HG02571 (cell line): Measurements from ENCODE around the gene HOXB1.
A peak's percentile ranks its signal among the peaks of the same experiment; 100 is the strongest.

Experiments used
- ATAC-seq: cut with Tn5 transposase; IDR thresholded peaks from one replicate; pipeline ENCODE4 v1.9.1; 2021; ENCODE audit warnings: mild to moderate bottlenecking, moderate library complexity; ENCODE audit not compliant: unreplicated experiment

The HOXB1 gene

DNA sequence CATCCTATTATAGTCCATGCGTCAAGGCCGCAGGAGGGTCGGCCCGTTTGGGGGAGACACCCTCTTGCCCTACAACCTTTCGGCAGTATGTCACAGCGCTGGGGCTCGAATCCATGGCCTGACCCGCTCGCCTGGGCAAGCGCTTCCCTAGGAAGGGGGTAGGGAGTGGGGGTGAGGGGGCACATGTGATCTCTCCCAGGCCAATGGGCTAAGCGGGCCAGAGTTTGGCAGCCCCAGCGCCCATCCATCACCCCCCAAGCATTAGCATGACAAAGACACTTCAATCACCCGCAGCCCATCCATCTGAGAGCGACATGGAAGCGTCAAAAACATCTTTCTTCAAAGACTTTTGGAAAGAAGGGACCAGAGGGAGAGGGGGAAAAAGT, at the start of gene HOXB1:
Gene HOXB1 (minus strand): TSS at position 125 of the 386 bp plus-strand sequence. CDS start 107 bp downstream, at position 18.
- ATAC-seq = no peak

DNA sequence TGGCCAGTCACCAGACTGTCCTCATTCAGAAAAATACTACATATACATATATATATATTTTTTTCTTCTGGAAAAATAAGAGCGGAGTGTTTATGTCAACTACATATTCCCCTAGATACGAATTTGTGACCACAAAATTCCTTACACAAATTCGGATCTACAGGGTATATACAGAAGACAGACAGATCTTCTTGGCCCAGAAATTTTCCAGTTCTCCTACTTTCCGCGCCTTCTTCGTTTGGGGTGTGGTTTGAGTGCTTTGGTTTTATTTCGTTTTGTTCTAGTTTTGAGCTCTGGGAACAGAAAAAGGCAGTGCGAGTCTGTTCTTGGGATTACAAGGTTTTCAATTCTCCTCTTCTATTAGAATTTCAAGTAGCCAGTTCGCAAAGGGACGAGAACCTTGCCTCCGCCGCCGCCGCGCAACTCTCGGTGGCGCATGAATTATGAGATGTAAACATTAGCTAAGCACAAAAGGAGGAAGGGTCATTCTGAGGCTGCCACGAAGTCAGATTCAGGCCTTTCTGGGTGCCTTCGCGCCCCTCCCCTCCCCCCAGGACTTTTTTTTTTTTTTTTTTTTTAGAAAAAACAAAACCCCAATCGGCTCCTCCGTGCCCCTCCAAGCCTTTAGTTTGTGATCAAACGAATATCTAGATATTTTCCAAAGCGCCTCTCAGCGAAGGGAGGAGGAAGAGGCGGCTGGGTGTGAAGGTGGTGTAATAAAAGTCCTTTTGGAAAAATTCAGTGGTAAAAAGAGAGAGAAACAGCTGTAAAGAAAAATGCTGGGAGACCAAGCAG, 49.1 kb upstream of the HOXB1 start:
- no peak for ATAC-seq

DNA sequence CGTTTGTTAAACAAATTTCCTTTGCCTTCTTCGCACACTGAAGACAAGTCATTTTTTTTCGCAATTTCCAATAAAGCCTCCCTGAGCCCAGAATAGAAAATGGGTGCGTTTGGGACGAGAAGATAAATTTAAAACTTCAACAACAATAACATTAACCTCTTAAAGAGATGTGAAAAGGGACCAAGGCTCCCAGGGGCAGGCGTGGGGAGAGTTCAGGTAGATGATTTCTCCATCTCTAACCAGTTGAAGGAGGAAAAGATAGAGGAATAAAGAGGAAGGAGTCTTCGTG, 48.6 kb upstream of the HOXB1 start:
- ATAC-seq = no peak

DNA sequence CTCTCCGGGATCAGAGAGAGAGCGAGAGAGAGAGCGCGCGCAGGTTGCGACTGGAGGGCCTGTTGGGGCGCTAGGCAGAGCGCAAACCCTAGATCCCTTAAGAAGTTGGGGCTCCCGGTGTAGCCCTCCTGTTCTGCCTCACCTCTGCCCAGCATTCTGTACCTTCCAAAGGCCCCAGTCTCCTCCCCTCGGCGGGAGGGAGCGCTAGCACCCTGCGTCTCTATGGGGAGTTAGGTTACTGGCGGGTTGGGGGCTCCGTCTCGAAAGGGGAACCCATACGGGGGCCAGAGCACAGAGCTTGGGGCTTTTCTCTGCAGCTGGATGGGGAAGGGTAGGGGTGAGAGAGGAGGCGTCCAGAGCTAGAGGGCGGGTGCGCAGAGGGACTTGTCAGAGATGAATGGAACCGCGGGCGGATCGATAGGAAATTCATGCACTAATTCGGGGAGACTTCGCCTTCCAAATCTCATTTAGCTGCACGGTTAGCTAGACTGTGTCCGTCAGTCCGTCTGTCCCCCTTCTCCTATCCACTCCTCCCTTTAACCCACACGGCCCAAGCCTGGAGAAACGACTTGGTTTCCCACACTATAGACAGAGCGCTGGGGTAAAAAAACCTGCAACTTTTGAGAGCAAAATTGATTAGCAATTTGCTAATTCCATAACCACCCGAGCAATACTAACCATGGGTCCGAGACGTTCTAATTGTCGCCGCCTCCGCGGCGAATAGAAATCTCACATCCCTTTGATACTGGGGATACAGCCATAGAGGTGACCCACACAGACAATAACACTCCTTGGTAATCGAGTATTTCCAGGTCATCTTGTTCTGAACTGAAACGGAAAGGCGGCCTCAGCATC, 48.0 kb upstream of the HOXB1 start:
- ATAC-seq = peak; percentile 20

DNA sequence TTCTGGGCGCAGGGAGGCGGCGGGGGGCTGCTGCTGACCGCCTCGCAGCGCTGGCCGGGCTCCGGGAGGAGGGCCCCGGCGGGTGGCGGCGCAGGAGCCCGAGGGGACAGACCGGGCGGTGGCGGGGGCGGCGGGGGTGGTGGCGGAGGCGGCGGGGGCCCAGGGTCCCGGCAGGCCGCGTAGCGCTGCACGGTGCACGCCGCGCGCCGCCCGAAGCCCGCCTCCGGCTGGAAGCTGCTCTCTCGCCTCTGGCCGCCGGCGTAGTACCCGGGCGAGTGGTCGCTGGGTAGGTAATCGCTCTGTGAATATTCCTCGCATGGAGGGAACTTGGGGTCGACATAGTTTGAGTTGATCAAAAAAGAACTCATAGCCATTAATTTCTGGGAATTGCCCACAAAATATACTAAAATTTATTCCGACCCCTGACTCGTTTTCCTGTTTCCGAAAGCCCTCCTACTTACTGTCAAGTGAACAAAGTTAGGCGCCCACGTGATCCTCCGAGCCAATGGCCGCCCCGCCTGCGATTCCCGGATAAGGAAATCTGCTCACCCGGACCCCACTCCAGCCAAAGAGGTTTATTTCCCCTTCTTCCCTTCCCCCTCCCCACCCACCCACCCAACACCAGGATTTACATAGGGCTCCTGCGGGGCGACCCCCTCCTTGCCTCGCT, 47.3 kb upstream of the HOXB1 start, which contains the start of gene HOXB4:
Gene HOXB4 (minus strand): TSS at position 405 of the 670 bp plus-strand sequence. CDS start 31 bp downstream, at position 374.
- peak; percentile 62 for ATAC-seq

DNA sequence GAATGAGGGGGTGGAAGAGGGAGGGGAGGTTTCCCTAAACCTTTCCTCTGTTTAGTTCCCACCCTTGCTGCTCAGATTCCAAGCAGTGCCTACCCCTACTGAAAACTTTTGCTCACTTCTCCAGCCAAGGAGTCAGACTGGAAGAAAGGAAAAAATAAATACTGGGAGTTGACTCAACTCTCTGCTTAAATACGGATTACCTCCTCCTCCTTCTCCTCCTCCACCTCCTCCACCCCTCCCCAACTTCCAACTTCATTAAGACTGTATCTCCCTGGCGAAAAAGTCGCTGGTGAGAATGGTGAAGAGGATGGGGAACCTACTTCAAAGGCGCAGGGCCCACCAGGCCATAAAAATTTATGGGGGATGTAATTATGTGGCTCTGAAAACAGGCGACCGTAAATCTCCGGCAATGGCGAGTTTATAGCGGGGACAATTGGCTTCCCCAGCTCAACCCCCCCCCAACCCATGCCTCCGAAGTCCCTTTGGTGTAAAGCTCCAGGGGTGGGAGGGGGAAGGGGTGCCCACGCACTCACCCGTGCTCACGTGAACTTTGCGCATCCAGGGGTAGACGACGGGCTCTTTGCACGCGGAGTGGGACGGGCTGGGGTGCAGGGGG, 46.6 kb upstream of the HOXB1 start:
- ATAC-seq = no peak

DNA sequence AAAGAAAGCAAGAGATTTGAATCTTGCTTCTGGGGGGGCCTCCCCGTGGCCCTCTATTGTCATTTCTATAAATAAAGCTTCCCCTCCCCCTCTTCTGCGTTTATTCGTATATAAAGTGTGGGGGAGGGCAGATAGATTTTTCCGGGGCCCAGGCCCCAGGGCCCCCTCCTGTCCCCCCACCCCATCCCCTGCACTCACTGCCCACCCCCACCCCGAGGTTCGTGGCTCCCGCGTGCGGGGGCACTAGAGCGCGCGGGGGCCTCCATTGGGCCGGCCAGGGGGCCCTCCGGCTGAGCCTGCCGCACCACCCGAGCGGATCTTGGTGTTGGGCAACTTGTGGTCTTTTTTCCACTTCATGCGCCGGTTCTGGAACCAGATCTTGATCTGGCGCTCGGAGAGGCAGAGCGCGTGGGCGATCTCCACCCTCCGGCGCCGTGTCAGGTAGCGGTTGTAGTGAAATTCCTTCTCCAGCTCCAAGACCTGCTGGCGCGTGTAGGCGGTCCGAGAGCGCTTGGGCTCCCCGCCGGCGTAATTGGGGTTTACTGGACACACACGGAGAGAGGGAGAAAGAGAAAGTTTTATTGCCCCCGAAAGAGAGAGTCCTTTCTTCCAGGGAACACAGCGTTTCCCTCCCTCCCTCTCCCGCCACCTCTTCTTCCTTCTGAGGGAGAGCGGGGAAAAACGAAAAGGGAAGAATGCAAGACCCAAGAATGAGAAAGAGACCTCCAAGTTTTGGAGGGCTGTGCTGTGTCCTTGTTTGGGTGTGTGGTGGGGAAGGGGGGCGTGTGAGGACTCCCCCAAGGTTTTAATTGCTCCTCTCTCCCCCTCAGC, 45.9 kb upstream of the HOXB1 start:
- ATAC-seq = no peak

DNA sequence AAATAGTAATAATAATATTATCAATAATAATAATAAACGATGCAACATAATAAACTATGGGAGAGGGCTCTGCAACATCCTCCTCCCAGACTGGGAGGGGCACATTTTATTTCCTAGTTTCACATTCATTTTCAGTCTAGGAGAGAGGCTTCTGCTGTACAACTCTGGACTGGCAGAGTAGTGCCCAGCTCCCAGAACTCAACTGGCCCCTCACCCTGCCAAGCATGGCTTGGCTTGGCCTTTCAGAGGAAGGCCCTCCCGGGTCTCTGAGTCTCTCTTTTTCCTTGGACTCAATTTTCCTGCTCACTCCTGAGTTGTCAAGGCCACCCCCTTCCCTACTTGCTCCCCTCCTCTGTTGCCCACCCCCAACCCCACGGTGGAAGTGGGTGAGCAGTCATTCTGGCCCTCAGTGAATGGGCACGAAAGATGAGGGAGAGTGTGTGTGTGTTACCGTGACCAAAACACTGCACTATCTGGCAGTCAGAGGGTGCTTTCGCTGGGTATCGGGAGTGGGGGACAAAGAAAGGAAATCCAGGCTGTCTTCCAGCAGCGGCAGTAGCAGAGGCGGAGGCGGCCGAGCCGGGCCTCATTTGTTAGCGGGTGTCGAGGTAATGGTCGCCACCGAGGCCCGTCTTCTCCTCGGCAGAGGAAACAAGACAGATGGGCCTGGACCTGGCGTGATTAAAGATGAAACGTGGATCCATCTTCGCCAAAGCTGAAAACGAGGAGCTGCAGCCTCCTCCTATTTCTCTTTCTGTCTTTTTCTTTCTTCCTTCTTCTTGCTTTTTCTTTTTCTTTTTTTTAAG, 45.1 kb upstream of the HOXB1 start:
- no peak for ATAC-seq

DNA sequence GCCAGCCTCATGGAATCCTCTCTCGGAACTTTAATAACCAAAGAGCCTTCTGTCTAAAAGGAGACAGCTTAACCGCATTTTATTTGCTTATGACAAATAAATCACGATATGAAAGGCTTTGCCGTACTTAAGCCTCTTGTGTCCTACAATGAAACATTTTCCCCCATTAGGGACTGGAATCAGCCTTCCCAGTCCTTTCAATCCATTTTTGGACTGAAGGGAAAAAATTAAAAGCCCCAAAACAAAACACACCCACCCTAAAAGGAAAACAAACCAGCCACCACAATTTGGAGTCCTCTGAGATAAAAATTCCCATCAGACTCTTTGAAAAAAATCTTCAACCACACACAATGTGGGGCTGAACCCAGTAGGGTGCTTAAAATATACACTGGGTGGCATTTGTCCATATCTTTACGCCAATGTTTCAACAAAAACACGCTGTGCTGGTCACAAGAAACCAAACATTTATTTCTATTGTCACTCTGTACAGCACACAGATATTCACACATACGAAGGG, 44.3 kb upstream of the HOXB1 start:
- no peak for ATAC-seq

DNA sequence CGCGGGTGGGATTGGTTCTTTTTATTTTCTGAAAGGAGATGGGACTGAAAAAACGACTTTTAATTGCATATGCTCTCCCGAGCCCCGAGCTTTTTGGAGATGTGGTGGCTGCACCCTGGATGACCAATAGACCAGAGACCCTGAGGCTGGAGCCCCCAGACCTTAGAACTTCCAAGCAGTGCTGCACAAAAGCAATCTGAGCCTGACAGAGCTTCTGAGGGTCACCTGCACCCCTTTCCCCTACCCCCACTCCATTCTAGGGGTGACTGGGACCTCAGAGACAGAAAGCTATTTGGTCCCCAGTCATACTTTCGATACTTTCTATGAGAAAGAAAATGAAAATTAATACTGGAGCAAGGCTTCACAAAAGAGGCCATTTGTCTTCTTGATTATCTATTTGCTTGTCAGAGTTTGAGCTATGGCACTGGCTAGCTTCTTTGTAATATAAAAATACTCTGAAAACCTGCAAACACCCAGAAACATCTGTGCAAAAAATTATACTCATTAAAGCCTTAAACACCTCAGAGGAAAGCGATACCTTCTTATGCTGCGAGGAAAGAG, 43.8 kb upstream of the HOXB1 start:
- no peak for ATAC-seq

DNA sequence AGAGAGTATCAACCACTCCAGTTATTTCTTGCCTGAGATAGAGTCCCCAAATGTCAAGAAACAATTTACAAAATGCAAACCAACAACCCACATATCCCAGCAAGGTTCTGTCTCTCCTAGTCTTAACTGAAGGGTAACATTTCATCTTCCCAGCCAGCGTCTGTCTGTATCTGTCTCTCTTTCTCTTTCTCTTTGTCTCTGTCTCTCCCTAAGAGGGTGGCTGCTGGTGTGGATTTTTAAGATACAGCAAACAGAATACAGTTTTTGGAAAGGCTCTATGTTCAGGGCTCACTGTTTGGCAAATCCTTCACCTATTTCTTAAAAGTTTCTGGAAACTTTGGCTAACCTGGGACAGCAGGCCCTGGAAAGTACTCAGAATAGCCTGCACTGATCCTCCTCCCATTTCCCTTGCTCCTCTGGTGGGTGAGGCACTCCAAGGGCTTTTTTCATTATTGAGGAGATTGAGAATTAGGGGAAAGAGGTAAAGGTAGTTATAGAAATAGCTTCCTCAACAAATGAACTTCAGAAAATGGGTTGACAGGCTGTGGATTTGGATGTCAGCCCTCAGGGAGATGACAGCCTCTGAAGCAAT, 41.1 kb upstream of the HOXB1 start:
- ATAC-seq = no peak

DNA sequence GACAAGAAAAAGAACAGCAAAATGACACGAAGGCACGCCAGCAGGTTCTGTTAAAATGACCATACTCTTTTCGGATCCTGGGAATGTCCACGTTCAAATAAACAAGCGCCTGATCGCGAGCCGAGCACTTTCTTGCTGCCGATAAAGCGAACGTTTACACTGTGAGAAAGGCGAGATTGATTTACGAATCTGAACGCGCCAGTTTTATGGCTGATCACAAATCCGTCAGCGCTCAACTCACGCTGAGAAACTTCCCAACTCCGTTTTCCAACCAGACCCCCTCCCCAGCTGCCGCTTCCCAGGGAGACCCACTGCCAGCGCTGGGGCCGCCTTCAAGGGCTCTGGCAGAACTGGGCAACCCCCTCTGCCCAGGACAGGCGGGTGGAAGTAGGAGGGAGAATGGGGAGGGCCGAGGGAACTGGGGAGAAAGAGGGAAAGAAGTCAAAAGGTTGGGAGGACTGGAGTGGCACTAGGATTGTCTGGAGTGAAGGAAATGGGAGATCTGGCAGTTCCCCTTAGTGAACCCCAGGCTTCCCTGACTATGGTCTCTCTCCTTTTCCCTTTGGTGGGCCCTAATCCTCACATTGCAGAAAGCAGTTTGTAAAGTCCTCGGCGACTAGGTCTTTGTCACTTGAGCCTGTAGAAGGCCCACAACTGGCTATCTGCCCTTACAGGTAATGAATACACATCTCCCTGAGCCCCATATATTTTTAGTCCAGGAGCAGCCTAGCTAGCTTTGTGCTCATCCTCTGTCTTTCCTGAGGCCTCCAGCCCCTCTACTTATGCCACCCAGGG, 40.4 kb upstream of the HOXB1 start:
- ATAC-seq = no peak

DNA sequence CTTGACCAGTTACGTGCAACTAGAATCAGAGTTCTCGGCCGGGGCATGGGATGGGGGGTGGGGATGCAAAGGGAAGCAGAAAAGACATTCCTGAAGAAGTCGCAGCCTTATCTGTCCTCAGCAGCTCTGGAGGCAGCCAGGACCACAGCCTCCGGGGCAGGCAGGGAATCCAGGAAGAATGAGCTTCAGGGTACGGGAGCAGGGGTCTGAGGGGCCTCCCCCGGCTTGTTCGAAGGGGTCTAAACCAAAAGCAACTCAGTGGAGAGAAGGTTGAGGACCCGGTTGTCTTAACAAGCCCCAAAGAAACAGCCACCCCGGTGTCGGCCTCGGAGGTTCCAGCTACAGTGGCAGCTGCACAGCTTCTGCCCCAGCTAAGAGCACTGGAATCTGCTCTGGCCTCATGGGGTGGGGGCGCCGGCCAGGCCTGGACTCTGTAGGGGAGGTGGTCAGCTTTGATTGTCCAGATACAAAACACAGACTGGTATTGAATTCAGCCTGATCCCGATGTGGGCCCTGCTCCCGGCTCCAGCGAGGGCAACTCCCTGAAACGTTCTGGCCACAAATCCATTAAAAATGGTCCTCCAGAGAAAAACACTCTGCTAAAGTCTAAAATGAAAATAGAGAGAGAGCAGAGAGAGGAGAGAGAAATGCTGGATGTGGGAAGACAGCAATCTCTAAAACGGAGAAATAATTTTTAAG, 39.7 kb upstream of the HOXB1 start:
- no peak for ATAC-seq

DNA sequence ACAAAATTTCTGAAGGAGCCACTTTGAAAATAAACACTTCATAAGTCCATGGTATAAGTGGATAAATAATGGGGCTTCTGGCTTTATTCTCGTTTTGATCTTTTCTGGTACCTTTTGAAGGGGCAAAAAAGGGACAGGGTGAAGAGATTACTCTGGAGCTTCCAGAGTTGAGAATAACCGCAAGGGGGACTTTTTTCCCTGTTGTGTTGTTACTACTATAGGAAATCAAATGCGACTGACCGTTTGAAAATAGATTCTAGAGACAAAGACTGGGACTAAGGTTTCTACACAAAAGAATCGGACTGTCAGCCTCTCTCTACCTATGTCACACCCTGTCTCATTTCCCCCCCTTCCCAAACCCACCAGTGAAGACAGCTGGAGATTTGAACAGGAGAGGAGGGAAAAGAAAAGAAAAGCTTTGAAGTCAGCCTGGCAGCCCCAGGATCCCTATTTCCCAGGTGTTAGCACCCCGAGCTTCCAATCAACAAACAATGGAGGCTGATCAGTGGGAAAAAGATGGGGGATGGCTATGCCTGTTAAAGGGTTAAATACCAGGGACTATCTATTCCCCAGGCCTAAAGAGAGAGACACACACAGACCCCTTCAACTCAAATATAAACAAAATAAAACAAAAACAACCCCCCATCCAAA, 39.0 kb upstream of the HOXB1 start:
- ATAC-seq = no peak

DNA sequence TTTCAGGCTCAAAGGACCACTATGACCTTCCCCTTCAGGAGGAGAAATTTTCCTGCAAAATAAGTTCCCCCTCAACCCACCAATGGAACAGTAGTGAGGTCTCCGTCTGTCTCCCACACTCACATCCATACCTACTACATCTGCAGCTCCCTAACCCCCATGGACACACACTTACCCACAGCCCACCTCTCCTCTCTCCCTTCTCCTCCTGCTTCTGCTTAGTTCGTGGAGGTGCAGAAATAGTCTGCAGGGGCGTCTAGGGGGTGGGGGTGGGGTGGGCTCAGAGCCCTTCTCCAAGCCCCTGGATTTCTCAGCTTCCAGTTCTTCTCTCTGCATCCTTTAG, 38.4 kb upstream of the HOXB1 start:
- ATAC-seq = no peak

DNA sequence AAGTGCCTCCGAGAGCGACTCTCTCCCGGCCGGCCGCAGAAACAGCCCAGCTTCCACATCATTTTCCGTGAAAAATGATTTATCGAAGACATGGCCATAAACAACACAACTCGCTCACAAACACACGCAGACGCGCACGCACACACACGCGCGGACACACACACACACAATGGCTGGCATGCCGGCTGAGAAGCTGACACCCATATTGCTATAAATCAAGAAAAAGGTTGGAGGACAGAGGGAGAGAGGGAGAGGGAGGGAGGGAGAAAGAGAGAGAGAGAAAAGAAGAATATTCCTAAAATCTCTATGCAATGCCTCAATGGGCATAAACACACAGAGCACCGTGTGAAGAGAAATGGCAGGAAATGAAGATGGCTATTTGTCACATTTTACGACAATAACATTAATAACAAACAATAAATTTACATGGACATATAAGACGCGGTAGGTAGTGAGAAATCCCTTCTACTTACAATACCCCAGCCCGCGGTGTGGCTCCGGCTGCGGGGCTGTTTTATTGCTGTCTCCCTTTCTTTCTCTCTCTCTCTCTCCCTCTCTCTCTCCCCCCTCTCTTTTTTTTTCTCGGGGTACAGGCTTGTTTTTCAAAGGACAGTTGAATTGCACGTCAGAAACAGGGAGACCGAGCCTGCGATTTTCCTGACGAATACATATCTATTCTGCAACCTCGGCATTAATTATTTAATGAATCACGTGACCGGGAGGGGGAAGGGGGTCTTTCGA, 37.9 kb upstream of the HOXB1 start:
- ATAC-seq = no peak
